AG09309 (cell line): ENCODE measurements around the gene PTPRC.

Experiments
- DNase-seq: peaks from one replicate; pipeline ENCODE4 v3.0.0-alpha.2; 2010; ENCODE audit warnings: low read depth
- H3K4me3 ChIP-seq: 2 replicates; pipeline ENCODE4 v1.5.1; 2011; ENCODE audit warnings: mild to moderate bottlenecking, low read depth, low read length, moderate library complexity; ENCODE audit not compliant: control insufficient read depth
- CTCF ChIP-seq: IDR thresholded peaks from 2 replicates; pipeline ENCODE4 v1.5.1; 2011; ENCODE audit warnings: mild to moderate bottlenecking, low read depth, low read length, inconsistent platforms; ENCODE audit not compliant: insufficient read depth, control insufficient read depth; ENCODE audit errors: missing control alignments

Gene PTPRC

GRCh38 chr1:198751741-198752140 is 112.9 kb downstream of the PTPRC start:
- no peak overlapping the region for H3K4me3 ChIP-seq
- no peak for TF ChIP-seq CTCF
- DNase-seq, result no peak

- no peak overlapping the region for H3K4me3 ChIP-seq
- no peak for TF ChIP-seq CTCF
- DNase-seq, result no peak
These were observed 115.8 kb downstream of the PTPRC start for GRCh38 chr1:198754670-198755069.

GRCh38 chr1:198755715-198756114 is 116.9 kb downstream of the PTPRC start:
- no peak for TF ChIP-seq CTCF
- DNase-seq, result no peak
- no peak overlapping the region for H3K4me3 ChIP-seq

GRCh38 chr1:198756470-198756869 is 117.6 kb downstream of the PTPRC start:
- DNase-seq, result no peak
- H3K4me3 ChIP-seq, result no peak overlapping the region
- no peak for TF ChIP-seq CTCF

- no peak for DNase-seq
- no peak for TF ChIP-seq CTCF
- H3K4me3 ChIP-seq, result no peak overlapping the region
These were observed 123.2 kb downstream of the PTPRC start for GRCh38 chr1:198761859-198762616.

GRCh38 chr1:198763298-198763714 is 124.5 kb downstream of the PTPRC start:
- DNase-seq, result no peak
- TF ChIP-seq CTCF, result no peak
- H3K4me3 ChIP-seq, result no peak overlapping the region

- no peak for DNase-seq
These were observed 125.9 kb downstream of the PTPRC start for GRCh38 chr1:198764748-198765147.

More at GRCh38 chr1:198764748-198765147, 125.9 kb downstream of the PTPRC start:
- H3K4me3 ChIP-seq, result no peak overlapping the region
- no peak for TF ChIP-seq CTCF
